Caki2 (cell line): Measurements from ENCODE around the gene KCNIP1. TPM values are rescaled to one million over a fixed set of nuclear protein-coding genes. Genes with fewer than 3 reads are reported as not detected.
"Not testable (repeated sequence)": the region's sequence is repeated elsewhere in the genome, so short reads cannot be mapped to it uniquely, and the experiment has no call there.

ENCODE experiments used
- DNase-seq: peaks from one replicate; pipeline ENCODE4 v3.0.0-alpha.2; 2015; ENCODE audit warnings: low read depth
- in situ Hi-C: cut with HindIII; loops from 2 replicates; pipeline ENCODE4 v1.10.0; 2016; ENCODE audit warnings: low sequenced_read_pairs, low pct_unique_long_range_greater_than_20kb, mixed read lengths
- total RNA-seq: library from RNA; depleted of rRNA; stranded (reverse); fragments of >200 nt; shearing (Covaris generic); gene quantifications from 2 replicates; pipeline ENCODE4 v1.2.3, GENCODE V29; 2014; ENCODE audit warnings: low replicate concordance

Gene KCNIP1
- total RNA-seq, 1 experiment from 2014 or later: not detected

DNA sequence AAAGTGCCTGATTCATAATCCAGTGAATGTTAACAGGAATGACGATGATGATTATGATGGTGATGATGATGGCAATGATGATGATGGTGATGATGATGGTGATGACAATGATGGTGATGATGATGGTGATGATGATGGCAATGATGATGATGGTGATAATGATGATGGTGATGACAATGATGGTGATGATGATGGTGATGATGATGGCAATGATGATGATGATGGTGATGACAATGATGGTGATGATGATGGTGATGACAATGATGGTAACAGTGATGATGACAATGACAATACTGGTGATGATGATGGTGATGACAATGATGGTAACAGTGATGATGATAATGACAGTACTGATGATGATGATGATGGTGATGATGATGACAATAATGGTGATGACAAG, 46.6 kb downstream of the KCNIP1 start:
- DNase-seq, in situ Hi-C loops: not testable (repeated sequence)

DNA sequence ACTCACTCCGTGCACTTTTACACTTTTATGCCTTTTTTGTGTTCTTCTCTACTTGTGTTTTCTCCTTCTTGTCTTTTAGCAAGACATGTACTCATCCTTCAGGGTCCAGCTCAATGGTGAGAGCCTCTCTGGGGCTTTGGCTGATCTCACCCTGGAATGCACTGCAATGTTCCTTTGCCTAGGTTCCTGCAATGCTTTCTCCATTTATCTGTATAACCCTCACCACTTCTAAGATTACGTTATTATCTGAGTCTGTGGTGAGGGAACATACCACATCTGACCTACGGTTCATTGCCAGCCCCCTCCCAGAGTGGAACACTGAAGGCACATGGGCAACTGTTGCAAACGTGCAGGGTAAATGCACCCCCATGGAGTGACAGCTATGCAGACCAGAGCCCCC, 47.3 kb downstream of the KCNIP1 start:
- DNase-seq: no peak
- in situ Hi-C loops: no loop called here

DNA sequence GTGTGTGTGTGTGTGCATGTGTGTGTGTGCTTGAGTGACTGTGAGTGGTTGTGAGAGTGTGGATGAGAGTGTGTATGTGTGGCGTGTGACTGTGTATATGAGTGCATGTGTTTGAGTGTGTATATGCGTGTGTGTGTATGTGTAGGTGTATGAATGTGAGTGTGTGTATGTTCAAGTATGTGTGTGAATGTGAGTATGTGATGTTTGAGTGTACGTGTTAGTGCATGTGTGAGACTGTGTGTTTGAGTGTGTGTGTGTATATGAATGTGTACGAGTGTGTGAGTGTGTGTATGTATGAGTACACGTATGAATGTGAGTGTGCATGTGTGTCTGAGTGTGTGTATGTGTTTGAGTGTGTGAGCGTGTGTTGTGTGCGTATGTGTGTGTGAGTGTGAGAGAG, 47.8 kb downstream of the KCNIP1 start:
- DNase-seq: no peak
- in situ Hi-C loops: no loop called here

DNA sequence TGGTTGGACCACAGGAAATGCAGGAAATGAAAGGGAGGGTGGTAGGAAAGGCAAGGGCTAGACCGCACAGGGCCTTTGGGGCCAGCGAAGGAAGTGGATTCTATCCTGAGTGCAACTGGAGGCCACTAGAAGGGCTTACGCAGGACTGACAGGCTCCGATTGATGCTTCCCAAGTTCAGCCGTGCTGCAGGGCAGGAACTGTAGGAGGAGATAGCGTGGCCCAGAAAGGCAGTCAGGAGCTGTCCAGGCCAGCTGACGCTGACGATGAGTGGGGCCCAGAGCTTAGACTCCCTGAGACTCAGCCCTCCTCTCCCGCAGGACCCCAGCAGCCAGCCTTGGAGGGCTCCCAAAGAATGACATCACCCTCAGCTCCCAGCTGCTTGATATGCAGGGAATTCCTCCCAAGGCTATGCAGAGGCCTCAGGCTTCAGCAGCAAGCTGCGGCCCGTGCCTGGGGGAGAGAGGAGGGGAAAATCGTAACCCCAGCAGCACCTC, 48.8 kb downstream of the KCNIP1 start:
- in situ Hi-C loops: no loop called here
- DNase-seq: no peak

DNA sequence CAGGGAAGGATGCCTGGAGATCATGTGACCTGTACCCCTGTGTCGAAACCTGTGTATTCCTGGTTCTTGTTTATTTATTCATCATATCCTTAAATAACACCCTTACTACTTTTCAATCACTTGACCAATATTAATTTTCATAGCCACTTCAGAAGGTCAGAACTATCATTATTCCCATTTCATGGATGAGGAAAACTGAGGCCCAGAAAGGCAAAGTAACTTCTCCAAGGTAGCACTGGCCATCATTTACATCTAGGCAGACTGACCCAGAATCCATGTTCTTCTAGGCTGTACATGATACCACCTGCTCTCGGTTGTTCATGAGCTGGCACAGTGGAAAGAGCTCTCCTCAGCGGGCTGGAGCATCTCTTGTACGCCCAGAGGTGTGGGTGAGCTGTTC, 49.4 kb downstream of the KCNIP1 start:
- DNase-seq: no peak
- in situ Hi-C loops: no loop called here

DNA sequence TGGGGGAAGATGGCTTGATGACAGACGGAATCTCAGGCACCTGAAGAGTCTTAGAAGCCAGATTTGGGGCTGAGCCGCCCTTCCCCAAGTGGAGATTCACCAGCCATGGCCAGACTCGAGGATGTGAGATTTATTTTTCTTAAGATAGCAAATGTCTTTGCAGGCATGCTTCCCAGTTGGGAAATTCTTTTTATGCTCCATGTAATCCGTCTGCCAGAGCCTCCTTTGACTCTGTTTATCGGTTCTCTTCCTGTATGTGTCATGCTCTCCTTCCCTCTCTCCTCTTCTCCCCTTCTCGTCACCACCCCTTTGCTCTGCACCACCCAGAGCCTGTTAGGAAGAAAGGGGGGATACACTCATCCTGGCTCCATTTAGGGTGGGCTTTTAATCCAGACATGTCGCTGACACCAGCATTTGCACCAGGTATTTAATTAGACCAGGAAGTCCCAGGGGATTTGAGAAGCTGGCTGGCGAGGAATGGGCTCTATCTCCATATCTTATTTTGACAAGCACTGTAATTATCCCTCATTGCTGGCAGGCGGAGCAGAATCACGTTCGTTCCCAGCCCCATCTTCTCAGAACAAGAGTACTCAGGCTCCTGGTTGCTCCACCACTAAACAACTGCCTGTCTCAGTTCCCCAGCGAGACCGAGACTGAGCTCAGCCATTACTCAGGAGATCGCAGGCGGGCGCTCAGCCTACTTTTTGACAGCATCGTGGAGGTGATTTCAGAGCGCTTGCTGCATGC, 50.9 kb downstream of the KCNIP1 start:
- in situ Hi-C loops: no loop called here
- DNase-seq: no peak

DNA sequence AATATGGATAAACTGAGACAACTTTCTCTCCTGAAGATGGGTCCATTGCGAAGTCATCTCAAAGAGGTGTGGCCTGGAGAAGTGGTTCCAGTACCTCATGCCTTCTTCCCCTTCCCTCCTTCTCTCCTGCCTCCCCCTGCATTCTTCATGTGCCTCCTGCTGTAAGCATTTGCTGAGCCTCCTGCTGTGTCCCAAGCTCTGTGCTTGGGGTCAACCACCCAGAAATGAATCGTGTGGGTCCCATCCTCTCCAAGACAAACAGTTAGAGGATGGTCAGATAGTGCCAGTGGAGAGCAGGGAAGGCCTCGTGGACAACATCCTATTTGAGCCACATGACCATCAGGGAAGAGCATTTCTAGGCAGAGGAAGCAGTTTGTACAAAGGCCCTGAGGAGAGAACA, 53.5 kb downstream of the KCNIP1 start:
- no peak for DNase-seq
- in situ Hi-C loops: no loop called here

DNA sequence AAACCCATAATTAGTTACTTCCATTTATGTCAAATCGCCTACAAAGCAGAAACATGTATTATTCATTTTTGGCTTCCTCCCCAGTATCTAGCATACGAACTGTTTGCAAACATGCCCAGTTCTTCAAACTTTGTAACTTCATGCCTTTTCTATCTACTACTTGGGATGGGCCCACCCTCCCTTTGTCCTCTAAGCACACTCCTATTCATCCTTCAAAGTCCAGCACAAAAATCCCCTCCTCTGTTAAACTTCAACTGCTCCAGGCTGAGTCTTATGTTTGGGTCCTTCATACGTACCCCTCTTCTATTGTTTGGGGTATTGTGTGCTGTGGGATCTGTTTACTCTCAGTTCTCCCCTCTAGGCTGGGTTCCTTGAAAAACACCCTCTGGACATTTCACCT, 55.5 kb downstream of the KCNIP1 start:
- DNase-seq: no peak
- in situ Hi-C loops: no loop called here

DNA sequence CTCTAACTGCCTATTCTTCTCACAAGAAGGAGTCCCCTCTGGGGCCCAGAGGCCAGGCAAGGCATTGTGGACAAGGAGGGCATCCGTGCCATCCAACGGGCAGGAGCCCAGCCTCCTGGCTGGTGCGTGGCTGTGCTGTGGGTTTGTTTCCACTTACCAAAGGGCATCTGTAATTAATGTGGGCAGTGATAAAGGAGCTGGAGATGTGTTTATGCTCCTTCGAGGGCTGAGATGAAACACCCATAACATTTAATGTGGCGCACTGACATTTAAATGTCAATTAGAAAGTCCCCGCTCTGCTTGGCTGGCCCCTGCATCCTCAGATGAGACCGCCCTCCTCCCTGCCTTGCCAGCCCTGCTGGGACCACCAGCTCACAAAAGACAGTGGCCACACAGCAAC, 57.1 kb downstream of the KCNIP1 start:
- DNase-seq: no peak
- in situ Hi-C loops: no loop called here

DNA sequence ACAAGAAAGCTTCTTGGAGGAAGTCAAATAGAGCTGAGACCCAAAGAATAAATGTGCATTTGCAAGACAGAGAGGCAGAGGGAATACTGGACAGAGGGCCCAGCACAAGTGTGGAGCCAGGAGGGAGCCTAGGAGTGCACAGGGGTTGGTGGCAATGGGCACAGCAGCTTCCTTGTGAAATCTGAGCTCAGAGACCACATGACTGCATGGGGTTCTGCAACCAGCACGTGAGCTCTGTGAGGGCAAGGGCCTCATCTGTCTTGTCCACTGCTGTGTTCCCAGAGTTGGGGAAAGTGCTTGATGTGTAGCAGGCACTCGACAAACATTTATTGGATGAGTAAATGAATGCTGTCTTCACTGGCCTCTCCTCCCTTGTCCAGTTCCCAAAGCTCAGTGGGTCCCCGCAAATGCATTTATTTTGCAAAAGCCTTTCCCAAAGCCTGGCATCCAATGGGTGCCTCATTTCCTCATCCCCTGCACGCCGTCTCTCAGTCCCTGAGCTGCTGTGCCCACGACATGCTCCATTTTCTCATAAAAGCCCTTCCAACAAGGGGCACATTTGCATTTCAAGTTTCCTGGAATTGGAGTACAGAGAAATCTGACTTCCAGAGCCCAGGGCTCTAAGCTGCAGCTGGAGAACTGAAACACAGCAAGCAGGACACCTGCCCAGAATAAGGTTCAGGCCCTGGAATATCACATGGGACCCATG, 58.5 kb downstream of the KCNIP1 start:
- no peak for DNase-seq
- in situ Hi-C loops: no loop called here

DNA sequence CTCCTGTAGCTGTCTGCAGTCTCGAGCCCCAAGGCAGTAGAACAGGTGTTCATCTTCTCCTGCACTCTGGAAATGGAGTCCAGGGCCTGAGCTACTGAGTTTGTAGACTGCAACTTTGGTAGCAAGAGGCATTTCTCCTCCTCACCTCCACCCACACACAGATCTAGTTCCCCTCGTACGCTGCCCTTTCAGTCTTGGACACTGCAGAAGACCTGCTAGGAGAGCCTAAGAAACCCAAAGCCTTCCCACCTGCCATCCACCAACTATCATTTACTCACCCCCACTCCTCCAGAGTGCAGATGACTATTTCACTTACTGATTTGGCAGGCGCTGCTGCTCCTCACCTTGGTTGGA, 59.0 kb downstream of the KCNIP1 start:
- no peak for DNase-seq
- in situ Hi-C loops: no loop called here

DNA sequence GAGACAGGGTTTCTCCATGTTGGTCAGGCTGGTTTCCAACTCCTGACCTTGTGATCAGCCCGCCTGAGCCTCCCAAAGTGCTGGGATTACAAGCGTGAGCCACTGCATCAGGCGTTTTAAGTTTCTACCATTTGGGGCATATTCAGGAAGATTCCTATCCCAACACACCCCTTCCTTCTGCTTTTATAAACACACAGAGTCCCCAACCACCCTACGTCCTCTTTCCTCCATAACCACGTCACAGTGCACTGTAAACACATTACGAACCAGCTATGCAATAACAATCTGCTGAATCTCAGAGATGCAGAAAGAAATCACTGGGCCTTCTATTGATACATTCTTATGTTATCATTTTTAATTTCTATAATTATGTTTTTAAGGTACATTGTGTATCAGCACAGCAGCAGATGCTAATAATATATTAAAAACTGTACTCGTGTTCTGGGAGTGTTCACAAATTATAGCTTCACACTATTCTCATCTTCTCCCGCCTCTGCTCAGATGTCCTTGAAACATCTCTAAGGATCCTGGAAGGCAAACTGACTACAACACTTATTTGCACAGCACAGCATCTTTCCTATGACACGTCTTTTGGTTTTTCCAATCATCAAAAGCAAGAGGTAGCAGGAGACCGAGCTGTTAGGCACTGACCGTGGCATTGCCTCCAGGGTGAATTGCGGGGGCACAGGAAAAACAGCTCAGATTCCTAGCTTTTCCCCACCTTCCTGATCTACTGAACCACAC, 60.2 kb downstream of the KCNIP1 start:
- no peak for DNase-seq
- in situ Hi-C loops: no loop called here

DNA sequence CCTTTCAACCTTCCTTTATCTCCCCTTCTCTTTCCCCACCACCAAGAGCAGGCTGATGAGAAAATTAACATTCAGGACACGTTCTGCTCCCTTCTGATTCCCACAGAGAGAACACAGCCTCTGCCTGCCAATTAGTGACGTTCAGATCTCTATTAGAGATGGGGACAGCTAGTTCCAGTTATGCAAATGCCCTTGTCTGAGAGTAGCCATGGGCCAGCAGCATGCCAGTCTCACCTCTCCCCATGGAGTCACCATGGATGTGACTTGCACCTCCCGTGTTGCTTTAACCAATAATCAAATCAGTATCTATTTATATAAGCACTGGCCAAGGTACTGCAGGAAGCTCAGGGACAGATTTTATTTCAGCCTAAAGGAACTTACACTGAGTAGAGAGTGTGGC, 61.3 kb downstream of the KCNIP1 start:
- no peak for DNase-seq
- in situ Hi-C loops: no loop called here

DNA sequence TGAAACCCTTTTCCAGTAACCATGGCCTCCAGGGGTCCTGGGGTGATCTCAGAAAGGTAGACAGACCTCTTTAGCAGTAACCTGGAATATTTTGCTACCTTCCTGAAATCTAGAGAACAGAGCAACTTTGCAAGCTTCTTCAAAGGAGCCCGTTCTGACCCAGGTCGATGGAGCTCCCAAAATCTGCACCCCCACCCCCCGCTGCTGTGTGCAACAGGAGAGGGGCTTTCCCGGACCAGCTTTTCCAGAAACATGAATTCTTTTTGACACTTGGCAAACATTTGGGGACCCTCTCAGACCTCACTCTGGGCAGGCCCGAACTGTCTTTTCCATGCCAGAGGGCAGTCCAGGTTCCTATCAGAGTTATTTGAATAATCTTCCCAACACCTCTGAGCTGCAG, 65.3 kb downstream of the KCNIP1 start:
- in situ Hi-C loops: no loop called here

DNA sequence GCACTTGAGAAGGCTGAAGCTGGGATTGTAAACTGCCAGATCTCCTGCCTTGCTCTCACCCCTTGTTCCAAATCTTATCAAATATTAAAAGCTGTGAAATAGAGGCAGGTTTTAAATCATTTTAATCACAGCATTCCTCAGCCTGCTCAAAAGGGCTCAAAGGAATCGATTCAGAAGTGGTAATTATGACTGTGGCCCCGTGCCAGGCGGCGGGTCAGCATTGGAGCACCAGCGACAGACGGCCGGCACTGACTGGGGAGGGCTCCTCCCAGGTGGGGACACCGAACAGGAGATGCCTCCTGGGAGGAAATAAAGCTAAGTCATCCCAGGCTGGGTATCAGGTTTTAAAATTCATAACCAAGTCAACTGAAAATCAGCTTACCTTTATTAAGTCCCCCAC, 66.7 kb downstream of the KCNIP1 start:
- no peak for DNase-seq
- in situ Hi-C loops: no loop called here

More for the DNA sequence above, 65.3 kb downstream of the KCNIP1 start:
- no peak for DNase-seq

DNA sequence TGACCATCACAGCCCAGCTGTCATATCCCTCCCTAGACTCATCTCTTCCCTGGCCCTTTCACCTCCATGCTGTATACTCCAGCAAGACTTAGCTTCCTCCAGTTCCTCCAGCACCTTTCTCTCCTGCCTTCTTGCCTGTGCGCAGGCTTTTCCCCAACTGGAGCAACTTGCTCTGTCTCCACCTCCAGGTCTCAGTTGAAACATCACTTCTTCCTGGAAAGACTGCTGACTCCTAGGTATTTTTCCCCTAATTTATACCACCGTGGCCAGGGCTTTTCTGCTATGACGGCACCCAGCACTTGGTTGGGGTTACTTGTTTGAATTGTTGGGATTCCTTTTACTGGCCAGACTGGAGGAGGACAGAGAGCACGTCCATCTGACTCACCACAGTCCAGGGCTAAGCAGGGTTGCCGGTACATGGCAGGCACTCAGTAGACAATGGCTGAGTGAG, 67.5 kb downstream of the KCNIP1 start:
- peak; percentile 99 for DNase-seq
- in situ Hi-C loops: no loop called here

DNA sequence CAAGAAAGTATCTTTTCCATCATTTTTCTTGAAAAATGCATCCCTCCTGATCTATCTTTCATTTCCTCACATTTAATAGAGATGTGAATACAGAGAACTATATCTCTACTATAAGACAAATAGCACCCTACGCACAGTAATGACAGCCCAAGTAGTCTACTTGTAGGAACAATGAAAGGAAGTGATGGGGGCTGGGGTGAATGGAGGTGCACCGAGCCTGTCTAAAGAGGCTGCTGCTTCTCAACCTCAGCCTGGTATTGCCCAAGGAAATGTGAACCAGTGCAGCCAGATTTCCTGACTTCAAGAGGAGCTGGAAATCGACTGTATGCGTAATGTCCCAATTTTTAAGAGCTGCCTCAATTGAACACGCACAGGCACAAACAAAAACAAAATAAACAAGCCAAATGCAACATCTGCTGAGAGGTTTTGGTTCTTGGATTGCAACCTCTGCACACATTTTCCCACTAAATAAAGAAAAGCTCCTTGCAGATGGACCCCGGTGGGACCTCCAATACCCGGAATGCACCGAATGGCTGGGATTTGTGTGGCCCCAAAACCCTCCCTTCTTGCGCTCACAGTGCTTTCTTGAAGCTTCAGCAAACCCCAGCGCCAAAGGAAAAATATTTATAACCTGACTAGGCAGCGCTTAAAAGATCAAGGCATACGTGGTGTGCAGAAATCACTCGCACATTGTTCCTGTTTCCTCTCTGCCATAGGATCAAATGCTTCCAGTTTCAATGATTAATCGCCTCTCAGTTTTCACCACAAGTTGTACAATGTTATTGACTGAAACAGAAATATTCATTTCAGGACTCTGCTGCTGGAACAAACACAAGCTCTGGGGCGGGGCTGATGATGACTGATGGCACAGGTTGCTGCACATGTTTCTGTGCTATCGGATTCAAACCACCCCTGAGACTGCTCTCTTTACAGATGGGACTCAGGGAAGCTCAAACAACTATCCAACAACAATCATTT, 68.3 kb downstream of the KCNIP1 start:
- peak; percentile 74 for DNase-seq
- in situ Hi-C loops: no loop called here

DNA sequence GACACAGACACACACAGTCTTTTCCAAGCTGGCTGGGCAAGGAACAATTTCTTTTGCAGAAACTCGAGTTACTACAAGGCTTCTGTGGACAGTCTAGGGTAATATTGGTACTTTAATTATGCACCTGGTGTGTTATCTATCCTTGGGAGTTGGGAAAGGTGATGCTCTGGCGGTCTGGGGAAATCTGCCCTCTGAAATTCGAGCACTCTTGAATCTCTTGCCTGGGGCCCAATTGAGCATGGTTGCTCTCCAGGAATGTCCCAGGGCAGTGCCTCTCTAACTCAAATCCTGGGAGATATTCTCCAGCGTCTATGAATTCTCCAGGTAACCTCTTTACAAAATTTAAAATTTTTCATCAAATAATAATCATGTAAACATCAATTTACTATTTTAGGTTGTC, 69.3 kb downstream of the KCNIP1 start:
- DNase-seq: peak; percentile 44
- in situ Hi-C loops: no loop called here
